Activated naive CD4-positive, alpha-beta T cell treated with Interleukin-2 at 50 U/mL for 16 hours (primary cell): ENCODE measurements around the gene SLC35E3.

Source experiments
- DNase-seq: peaks from one replicate; pipeline ENCODE4 v3.0.0-alpha.2; 2020

The SLC35E3 gene

DNA sequence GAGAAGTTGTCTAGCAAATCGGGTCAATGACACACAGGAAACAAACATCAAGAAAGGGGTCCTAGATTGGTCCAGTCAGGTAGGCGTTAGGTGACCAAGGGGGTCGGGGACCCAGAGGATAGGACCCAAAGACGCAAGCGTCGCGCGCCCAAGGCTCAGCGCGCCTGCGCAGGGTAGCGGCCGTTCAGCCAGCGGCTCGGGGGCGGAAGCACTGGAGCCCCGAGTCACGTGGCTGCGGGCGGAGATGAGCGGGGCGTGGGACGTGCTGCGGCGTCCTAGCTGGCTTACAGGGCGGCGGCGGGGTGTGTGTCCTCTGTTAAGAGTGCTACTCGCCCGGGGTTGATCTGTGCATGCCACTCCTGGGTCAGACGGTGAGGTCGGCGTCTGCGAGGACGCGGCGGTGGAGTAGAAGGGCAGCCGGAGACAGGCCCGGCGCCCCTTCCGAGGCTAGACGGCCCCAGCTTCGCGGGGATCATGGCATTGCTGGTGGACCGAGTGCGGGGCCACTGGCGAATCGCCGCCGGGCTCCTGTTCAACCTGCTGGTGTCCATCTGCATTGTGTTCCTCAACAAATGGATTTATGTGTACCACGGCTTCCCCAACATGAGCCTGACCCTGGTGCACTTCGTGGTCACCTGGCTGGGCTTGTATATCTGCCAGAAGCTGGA lies at the start of gene SLC35E3:
TSS of gene SLC35E3 (plus strand) at position 273 of the 668 bp plus-strand sequence. CDS start at position 475, 202 bp downstream.
- DNase-seq = peak; percentile 93

DNA sequence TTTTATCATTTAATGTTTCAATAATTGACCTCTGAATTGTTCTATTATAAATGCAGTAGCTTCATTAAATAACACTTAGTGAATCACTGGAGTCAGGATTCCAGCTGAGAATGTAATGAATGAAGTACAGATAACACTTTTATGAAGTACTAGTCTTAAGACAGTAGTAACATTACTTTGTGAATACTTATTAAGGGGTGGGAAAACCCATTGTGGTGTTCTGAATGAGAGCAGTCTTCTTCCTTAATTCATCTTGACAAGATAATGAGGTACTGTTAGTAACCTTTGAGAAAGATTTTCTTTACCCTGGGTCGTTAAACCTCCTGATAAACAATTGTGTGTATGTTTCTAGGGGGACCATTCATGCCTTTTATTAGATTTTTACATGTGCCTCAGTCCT lies 46.5 kb upstream of the SLC35E3 start:
- DNase-seq = no peak

DNA sequence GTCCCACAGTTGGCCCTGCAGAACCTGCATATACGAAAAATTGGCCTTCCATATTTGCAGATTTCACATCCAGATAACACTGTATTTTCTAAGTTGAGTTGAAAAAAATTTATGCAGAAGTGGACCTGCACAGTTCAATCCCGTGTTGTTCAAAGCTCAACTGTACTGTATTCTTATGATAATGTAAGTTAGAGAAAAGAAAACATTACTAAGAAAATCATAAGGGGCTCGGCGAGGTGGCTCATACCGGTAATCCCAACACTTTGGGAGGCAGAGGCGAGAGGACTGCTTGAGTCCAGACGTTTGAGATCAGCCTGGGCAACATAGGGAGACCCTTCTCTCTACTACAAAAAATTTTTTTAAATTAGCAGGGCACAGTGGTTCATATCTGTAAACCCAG lies 18.2 kb upstream of the SLC35E3 start:
- DNase-seq = no peak

DNA sequence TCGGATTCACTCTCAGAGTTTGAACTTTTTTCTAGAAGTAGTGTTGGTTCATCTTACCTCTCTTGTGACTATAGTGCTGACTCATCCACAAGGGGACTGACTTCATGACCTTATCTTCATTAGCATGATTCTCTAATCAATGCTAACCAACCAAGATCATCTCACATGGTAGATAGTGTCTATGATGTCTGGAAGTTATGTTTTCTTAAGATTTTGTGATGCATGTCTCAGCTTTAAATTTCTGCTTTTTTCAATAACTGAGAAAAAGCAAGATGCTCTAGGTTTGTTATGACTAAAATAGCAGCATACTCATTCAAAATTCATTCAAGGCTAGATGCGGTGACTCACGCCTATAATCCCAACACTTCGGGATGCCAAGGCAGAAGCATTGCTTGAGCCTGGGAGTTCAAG lies 12.3 kb upstream of the SLC35E3 start:
- no peak for DNase-seq

DNA sequence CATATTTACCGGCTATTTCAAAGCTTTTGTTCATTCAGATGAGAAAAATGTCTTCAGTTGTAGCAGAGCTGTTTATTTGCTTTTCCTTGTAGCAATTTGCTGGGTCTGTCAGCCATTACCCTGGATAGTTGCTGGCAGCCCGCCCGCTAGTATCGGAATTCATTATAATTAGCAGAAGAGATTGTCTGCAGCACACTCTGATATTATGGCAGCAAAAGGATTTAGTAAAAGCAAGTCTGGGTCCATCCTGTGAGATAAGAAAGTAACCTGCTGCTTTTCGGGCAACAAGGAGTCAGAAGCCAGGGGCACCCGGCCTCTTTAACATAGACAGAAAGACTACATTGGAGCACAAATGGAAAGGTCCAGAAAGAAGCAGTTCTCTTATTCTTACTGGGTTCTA lies 6.1 kb upstream of the SLC35E3 start:
- no peak for DNase-seq

DNA sequence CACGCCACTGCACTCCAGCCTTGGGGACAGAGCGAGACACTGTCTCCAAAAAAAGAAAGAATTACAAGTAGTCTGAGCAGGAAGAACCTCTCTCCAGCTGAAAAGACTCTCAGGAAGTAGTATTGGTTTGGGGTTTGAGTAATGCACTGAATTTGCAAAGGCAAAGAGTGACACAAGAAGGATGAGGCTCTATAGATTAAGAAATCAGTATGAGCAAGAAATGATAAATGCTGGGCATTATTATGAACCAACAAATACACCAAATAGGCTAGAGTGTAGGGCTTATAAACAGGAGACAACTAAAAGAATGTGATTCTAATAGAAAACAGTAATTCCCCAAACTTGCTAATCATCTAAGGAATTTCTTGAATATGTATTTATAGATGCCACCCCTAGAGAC lies 2.6 kb upstream of the SLC35E3 start:
- no peak for DNase-seq

DNA sequence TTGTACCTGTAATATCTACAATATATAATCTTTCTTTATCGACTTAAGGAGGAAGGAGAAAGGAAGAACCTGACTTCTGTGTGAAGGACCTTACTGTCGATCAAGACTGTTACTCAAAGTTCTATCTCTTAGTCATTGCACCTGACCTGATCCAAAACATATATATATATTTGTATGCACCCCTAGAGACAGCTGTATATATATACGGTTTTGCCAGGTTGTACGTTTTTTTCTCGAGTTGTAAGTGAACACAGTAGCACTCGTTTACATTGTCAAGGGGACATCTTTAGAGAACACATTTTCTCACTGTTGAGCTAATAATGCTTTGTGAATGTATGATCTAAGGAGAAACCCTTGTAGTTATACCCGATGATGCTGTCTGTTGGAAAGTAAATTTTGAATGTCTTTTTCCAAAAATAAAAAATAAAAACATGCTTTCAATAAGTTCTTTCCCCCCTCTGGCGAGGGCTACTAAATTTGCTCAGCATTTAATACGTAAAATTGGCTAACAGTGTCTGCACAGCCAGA lies 536 bp upstream of the SLC35E3 start:
- DNase-seq = no peak

DNA sequence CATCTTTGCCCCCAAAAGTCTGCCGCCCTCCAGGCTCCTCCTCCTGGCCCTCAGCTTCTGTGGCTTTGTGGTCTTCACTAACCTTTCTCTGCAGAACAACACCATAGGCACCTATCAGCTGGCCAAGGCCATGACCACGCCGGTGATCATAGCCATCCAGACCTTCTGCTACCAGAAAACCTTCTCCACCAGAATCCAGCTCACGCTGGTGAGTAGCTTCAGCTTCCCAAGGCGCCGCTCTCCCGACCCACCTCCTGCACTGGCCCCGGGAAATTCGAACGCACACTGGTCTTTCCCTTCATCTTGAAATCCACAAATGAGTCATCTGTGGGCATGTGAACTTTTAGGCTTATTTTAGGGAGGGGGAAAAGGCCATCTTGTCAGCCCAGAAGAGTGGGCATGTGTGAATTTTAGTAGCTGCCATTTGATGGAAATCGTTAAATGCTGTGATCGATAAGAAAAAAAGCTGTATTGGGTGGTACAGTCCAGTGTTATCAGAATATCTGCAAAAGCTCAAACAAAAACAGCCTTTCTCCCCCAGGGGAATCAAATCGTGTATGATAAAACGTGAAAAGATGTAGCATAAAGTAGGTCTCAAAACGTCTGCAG lies 700 bp downstream of the SLC35E3 start:
- peak; percentile 35 for DNase-seq

DNA sequence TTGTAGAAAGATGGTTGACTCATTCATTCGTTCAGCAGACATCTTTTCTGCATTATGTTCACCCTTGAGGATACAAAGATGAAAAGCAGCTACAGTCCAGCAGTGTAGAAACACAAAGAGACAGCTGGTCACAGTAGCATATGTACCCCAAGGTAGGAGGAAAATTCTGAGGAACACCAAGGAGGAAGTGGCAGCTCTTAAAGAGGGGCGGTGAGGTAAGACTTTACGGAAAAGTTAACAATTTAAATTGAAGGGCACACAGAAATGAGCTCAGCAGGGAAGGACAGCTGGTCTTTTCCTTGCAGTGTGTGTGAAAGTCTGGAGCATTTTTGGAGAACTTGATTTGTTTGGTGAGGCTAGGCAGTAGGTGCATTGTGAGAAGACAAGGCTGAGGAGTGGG lies 3.5 kb downstream of the SLC35E3 start:
- DNase-seq = no peak

DNA sequence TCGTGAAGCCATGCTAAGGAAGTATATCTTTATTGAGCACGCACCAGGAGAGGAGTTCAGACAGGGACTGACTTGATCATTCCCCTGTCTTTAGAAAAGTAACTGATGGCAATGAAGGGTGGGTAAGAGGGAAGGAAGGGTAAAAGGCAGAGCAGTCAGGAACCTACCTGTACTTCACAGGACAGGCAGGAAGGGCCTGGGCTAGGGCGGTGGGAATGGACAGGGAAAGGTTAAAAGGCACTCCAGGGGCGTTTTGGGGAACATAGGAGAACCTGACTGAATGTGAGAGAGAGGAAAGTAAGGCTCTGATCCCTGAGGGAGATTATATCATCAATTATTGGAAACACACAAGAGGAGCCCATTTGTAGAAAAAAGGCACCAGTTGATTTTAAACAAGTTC lies 3.9 kb downstream of the SLC35E3 start:
- DNase-seq = no peak

DNA sequence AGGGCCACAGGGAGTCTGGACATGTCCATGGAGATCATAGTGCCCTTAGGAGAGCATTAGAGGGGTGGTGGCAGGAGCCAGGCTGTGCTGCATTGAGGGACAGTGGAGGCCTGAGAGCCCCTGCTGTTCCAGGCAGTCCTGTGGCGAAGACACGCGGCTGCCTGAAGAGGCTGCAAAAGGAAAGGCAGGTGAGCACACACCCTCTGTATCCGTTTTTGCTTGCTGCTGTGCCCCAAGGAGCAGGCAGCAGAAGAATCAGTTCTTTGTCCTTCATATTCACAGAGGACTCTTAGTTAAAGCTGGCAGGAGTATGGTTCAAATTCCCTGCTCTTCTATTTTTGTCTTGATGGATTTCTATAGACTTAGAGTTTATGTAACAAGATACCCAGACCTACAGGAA lies 4.5 kb downstream of the SLC35E3 start:
- no peak for DNase-seq

DNA sequence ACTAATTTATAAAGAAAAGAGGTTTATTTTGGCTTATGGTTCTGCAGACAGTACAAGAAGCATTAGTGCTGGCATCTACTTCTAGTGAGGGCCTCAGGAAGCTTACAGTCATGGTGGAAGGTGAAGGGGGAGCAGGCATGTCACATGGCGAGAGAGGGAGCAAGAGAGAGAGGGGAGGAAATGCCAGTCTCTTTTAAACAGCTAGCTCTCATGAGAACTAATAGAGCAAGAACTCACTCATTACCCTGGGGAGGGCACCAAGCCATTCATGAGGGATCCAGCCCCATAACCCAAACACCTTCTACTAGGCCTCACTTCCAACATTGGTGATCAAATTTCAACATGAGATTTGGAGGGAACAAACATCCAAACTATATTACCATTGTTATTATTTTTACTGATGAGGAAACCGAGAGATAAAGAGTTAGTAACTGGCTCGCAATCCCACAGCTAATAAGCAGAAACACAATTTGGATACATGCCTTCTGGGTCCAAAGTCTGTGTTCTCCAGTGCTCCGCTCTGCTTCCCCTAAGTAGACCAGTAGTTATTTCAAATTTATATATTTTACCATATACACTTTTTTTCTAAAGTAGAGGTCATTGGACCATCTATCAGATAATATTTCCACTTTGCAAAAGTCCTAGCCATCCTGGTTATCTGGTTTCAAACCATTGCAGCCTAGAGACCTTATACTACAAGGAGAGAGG lies 9.7 kb downstream of the SLC35E3 start:
- no peak for DNase-seq

DNA sequence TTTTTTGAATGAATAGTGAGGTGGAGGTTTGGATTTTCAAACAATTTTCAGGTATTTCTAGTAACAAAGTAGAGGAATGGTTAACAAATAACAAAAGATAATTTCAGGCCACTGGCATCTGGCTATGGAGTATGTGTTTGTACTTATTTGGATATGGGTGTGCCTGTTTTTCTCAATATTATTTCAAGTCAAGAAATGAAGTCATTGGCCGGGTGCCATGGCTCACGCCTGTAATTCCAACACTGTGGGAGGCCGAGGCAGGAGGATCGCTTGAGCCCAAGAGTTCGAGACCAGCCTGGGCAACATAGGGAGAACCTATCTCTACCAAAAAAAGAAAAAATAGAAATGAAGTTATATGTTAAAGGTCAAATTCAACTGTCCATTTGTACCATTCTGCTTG lies 13.9 kb downstream of the SLC35E3 start:
- DNase-seq = no peak

DNA sequence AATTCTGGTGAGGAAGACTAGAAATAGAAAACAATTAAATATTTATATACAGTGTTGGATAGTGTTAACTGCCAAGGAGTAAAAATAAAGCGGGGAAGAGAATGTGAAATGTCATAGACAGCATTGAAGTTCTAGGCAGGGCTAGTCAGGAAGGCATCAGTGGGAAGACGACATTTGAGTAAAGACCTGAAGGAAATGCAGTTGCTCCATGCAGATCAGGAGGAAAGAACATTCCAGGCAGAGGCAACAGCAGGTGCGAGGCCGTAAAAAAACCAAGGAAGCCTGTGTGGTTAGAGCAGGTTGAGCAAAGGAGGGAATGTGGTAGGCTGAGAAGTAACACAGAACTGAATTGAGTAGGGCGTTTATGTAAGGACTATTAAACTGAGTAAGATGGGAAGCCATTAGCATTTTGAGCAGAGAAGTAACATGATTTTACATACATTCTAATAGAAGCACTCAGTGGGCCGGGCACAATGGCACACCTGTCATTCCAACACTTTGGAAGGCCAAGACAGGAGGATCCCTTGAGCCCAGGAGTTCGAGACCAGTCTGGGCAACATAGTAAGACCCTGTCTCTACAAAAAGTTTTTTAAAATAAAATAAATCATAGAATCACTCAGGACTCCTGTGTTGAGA lies 14.9 kb downstream of the SLC35E3 start:
- no peak for DNase-seq

DNA sequence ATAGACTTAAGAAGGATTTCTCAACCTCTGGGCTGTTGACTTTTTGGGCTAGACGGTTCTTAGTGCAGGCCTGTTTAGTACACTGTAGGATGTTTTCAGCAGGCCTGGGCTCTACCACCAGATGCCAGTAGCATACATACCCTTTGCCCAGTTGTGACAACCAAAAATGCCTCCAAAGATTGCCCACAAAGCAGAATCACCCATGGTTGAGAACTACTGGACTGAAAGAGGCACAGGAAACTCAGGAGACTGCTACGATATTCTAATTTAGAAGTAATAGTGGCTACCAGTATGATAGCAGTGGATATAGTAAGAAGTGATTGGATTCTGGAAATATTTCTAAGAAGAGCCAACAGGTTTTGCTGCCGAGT lies 15.5 kb downstream of the SLC35E3 start:
- no peak for DNase-seq

DNA sequence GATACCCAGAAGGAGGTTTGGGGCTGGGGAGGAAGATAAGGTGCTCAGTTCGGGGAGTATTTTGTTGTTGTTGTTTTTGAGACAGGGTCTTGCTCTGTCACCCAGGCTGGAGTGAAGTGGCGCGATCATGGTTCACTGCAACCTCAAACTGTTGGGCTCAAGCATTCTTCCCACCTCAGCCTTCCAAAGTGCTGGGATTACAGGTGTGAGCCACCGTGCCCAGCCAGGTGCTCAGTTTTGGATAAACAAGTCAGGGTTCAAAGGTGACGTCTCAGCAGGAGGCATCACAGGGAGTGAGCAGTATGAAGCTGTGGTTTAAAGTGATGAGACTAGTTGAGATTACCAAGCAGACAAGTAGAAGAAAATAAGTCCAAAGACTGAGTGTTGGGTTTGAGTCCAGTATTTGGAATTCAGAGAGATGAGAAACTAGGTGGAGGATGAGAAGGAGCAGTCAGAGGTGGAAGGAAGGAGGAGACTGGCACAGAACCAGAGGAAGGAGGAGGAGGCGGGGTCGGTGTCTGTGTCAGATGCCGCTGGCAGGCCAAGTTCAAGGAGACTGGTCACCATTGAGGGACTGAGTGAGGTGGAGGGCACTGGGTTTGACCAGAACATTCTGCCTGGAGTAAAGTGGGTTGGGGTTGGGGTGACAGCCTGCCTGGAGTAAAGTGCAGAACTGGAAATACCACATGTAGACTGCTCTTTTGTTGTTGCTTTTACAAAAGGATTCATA lies 16.1 kb downstream of the SLC35E3 start:
- no peak for DNase-seq

DNA sequence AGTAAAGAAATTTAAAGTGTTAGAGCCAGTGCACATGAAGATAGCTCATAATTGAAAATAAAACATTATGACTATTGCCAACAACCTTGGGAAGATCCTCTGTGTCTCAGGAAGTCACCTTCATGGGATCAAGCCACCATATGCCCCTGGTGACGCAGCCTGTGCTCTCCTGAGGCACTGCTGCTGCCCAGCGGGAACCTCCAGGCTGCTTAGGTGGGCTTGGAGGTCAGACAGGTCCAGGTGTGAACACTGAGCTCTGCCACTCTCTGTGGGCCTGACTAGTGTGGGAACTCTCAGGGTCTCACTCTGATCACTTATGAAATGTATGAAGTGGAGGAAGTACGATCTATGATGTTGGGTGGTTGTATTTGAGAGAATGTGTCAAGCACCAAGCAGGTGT lies 16.7 kb downstream of the SLC35E3 start:
- no peak for DNase-seq

DNA sequence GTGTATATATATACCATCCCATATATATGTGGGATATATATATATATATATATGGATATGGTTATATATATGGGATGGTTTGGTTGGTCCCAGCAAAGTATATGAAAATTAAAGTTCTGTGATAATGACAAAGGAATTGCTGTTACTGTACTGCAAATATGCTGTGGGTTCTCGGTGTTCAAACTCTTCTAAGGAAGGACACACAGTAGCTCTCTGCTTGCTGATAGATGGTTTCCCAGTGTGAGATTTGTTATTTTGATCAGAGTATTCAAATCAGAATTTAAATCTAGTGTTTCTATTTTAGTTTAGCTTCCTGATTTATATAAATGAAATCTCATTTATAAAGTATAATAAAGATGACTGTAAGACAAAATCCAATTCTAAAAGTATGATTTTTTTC lies 19.7 kb downstream of the SLC35E3 start:
- DNase-seq = no peak

DNA sequence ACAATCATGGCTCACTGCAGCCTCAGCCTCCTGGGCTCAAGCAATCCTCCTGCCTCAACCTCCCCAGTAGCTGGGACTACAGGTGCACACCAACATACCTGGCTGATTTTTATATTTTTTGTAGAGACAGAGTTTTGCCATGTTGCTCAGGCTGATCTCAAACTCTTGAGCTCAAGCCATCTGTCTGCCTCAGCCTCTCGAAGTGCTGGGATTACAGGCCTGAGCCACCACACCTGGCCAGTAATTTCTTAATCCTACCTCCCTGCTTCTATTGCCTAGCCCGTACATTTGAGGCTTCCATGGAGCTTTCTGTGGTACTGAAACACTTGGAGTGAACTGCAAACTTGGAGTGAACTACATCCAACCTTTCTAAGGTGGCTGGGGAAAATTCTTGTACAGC lies 20.7 kb downstream of the SLC35E3 start:
- no peak for DNase-seq

DNA sequence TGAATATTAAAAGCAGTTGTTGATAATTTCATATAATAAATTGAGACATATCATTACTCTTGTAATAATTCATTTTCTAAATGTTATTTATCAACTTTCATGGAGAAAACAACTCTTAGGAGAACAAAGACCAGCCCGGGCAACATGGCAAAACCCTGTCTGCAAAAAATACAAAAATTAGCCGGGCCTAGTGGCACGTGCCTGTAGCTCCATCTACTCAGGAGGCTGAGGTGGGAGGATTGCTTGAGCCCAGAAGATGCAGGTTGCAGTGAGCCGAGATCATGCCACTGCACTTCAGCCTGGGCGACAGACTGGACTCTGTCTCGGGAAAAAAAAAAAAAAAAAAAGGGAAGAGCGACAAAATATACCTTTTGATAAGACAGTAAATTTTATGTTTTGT lies 21.2 kb downstream of the SLC35E3 start:
- DNase-seq = no peak

DNA sequence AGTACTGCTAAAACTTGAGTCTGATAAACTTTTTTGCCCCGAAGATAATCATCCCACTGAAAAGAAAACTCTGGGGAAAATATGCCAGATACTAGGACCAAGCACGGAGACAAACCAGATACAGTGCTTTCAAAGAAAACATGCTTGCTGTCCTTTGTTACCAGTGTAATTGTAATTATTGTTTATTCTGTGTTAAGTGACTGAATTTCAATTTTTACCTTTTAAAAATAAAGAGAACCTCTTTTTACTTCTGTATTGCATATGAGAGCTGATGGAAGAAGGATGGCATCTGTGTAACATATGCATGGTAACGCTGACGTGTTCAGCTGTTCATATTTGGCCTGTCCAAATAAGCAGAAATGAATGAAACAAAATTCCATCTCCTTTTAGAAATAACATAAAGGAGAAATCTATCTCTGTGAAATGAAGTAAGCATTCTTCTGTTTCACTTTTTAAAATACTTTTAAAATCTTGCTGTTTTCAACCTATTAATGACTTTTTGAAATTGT lies 22.5 kb downstream of the SLC35E3 start:
- no peak for DNase-seq

DNA sequence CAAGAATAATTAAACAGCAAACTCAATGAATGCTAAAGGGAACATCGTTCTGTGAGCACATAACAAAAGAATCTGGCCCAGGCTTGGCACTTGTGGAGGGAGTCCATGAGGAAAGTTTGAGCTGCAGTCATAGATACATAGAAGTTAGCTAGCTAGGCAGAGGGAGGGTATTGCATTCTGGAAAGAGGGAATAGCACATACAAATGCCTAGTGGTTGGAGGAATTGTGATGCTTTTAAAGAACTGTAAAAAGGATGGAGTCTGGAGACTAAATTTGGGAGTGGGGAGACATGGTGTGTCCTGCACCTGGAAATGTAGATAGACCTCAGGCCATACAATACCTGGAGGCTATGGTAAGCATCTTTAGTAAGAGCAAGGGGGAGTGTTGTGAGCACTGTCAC lies 24.0 kb downstream of the SLC35E3 start:
- DNase-seq = no peak
